GM12874 (cell line): ENCODE measurements around the gene UBR2.

Experiments
- CTCF ChIP-seq: IDR thresholded peaks from 2 replicates; pipeline ENCODE4 v1.5.1; 2011; ENCODE audit warnings: low read depth, mild to moderate bottlenecking, control low read depth, low read length, moderate library complexity; ENCODE audit not compliant: insufficient read depth

UBR2 gene

GRCh38 chr6:42555477-42556457 lies 8.1 kb upstream of the UBR2 start:
- TF ChIP-seq CTCF: no peak

GRCh38 chr6:42556462-42556861 lies 7.4 kb upstream of the UBR2 start:
- TF ChIP-seq CTCF: no peak

GRCh38 chr6:42561986-42562385 lies 1.8 kb upstream of the UBR2 start:
- TF ChIP-seq CTCF: no peak

GRCh38 chr6:42562788-42563405 lies 932 bp upstream of the UBR2 start:
- TF ChIP-seq CTCF: no peak

GRCh38 chr6:42564506-42564825 lies 637 bp downstream of the UBR2 start:
- no peak for TF ChIP-seq CTCF

GRCh38 chr6:42565823-42566613 lies 2.2 kb downstream of the UBR2 start:
- TF ChIP-seq CTCF: no peak

- TF ChIP-seq CTCF: no peak
Measured at GRCh38 chr6:42566614-42567208, 2.9 kb downstream of the UBR2 start.
